Endothelial cell of umbilical vein (primary cell): ENCODE measurements around the gene EDN2. TPM values are rescaled to one million over a fixed set of nuclear protein-coding genes. Genes with fewer than 3 reads are reported as not detected.

Experiments
- BruUV-seq: library from RNA; stranded (reverse); fragments of 400-500 nt; replicated peaks from 2 replicates; lab custom pipeline; 2021; lab: Mats Ljungman, UMichigan
- CTCF ChIA-PET: fragments of 300-600, 350-600 bp; sonication (Branson Sonifier 250); formaldehyde crosslinking; loops from one replicate; lab custom pipeline; 2021; ENCODE audit warnings: antibody characterized with exemption, inconsistent platforms; lab: Charles Lee
- POLR2A ChIA-PET: fragments of 300-600, 350-600 bp; sonication (Branson Sonifier 250); formaldehyde crosslinking; loops from one replicate; lab custom pipeline; 2021; ENCODE audit warnings: antibody characterized with exemption, inconsistent platforms; lab: Charles Lee
- DNase-seq: peaks from one replicate; pipeline ENCODE4 v3.0.0-alpha.2; 2011; ENCODE audit warnings: low read depth, low spot score
- FAIRE-seq: peaks from 2 replicates; lab custom pipeline; 2011; peaks lifted over from hg19 to GRCh38; lab: Jason Lieb, UNC
- H2AFZ ChIP-seq: 2 replicates; pipeline ENCODE4 v1.6.0; 2012; ENCODE audit warnings: low read depth, low read length, control low read depth, inconsistent platforms
- H3K27ac ChIP-seq: 2 replicates; pipeline ENCODE4 v1.5.1; 2011; ENCODE audit warnings: low read depth, mild to moderate bottlenecking, control low read depth, low read length, moderate library complexity; ENCODE audit not compliant: insufficient read depth
- H3K27me3 ChIP-seq, 2 experiments: 2 replicates each; pipeline versions ENCODE4 v1.6.0 to v1.6.1; 2011; ENCODE audit warnings: low read length in 2 of 2, mixed read lengths in 1 of 2; ENCODE audit not compliant: control insufficient read depth in 2 of 2, insufficient read depth in 2 of 2
- H3K36me3 ChIP-seq, 2 experiments: 2 replicates in 1 of 2; 3 replicates in 1 of 2; pipeline ENCODE4 v1.5.1; 2011; ENCODE audit warnings: low read length in 2 of 2, mild to moderate bottlenecking in 1 of 2, moderate library complexity in 1 of 2; ENCODE audit not compliant: control insufficient read depth in 2 of 2, insufficient read depth in 2 of 2; ENCODE audit errors: extremely low read depth in 1 of 2
- H3K4me1 ChIP-seq: 3 replicates; pipeline ENCODE4 v1.5.1; 2011; ENCODE audit warnings: mild to moderate bottlenecking, low read length; ENCODE audit not compliant: control insufficient read depth, insufficient read depth; ENCODE audit errors: extremely low read depth
- H3K4me2 ChIP-seq: 2 replicates; pipeline ENCODE4 v1.6.1; 2011; ENCODE audit warnings: low read length, control low read depth, mixed read lengths; ENCODE audit not compliant: insufficient read depth
- H3K4me3 ChIP-seq, 3 experiments: fragments of 200-600 bp in 1 of 3; sonication (generic), shearing (Covaris generic) in 1 of 3; replicated peaks in 1 of 3; 2 replicates each; pipeline ENCODE4 v1.5.1; 2011 to 2016; ENCODE audit warnings: control low read depth in 3 of 3, low read length in 3 of 3, mild to moderate bottlenecking in 2 of 3, inconsistent platforms in 1 of 3, low read depth in 1 of 3, moderate library complexity in 1 of 3; ENCODE audit not compliant: insufficient read depth in 1 of 3
- H3K79me2 ChIP-seq: 2 replicates; pipeline ENCODE4 v1.6.0; 2012; ENCODE audit warnings: low read length, inconsistent platforms; ENCODE audit not compliant: control insufficient read depth, insufficient read depth
- H3K9ac ChIP-seq: replicated peaks from 2 replicates; pipeline ENCODE3; 2011; ENCODE audit warnings: low read length, control low read depth; ENCODE audit not compliant: insufficient read depth; ENCODE audit errors: extremely low read depth
- H3K9me1 ChIP-seq: replicated peaks from 3 replicates; pipeline ENCODE4 v1.6.0; 2011; ENCODE audit warnings: mild to moderate bottlenecking, low read length; ENCODE audit not compliant: control insufficient read depth, insufficient read depth; ENCODE audit errors: extremely low read depth
- H3K9me3 ChIP-seq: replicated peaks from 2 replicates; pipeline ENCODE4 v1.5.1; 2012; ENCODE audit warnings: low read length, inconsistent platforms; ENCODE audit not compliant: control insufficient read depth, insufficient read depth
- H4K20me1 ChIP-seq: replicated peaks from 2 replicates; pipeline ENCODE3; 2011; ENCODE audit warnings: mild to moderate bottlenecking, low read length; ENCODE audit not compliant: control insufficient read depth, insufficient read depth; ENCODE audit errors: extremely low read depth
- EZH2 ChIP-seq: IDR thresholded peaks from 2 replicates; pipeline ENCODE4 v1.6.1; 2012; ENCODE audit warnings: borderline replicate concordance, low read depth, mild to moderate bottlenecking, moderate library complexity, low read length, inconsistent platforms; ENCODE audit not compliant: severe bottlenecking
- FOS ChIP-seq: IDR thresholded peaks from 2 replicates; pipeline ENCODE4 v1.6.1; 2011; ENCODE audit warnings: mild to moderate bottlenecking, low read length, moderate library complexity, borderline replicate concordance; ENCODE audit not compliant: insufficient read depth
- GATA2 ChIP-seq: IDR thresholded peaks from 2 replicates; pipeline ENCODE4 v1.7.0; 2011; ENCODE audit warnings: low read depth, mild to moderate bottlenecking, moderate library complexity, mixed read lengths, low read length; ENCODE audit not compliant: insufficient read length, insufficient read depth
- JUN ChIP-seq: IDR thresholded peaks from 2 replicates; pipeline ENCODE4 v1.6.1; 2011; ENCODE audit warnings: borderline replicate concordance, low read depth; ENCODE audit not compliant: insufficient read length, insufficient read depth
- MYC ChIP-seq: IDR thresholded peaks from one replicate; pipeline ENCODE4 v1.6.1; 2011; ENCODE audit warnings: mild to moderate bottlenecking, low read depth, low read length
- POLR2A ChIP-seq: IDR thresholded peaks from 2 replicates; pipeline ENCODE4 v1.6.1; 2012; ENCODE audit warnings: low read depth, mild to moderate bottlenecking, control low read depth, low read length
- POLR2AphosphoS5 ChIP-seq: IDR thresholded peaks from 2 replicates; pipeline ENCODE4 v1.6.1; 2012; ENCODE audit warnings: low read depth, mild to moderate bottlenecking, control low read depth, low read length, moderate library complexity; ENCODE audit not compliant: insufficient read depth
- dilution Hi-C: fragments of 300-500 bp; cut with MboI; formaldehyde crosslinking; loops from one replicate; pipeline ENCODE4 v1.15.0; 2019; ENCODE audit warnings: low sequenced_read_pairs; ENCODE audit not compliant: extremely low pct_ligation_motif_present
- intact Hi-C: fragments of 100-400 bp; cut with micrococcal nuclease; formaldehyde crosslinking; loops from one replicate; pipeline ENCODE4 v1.10.0; 2022
- polyA plus RNA-seq, 4 experiments: library from polyadenylated mRNA; depleted of rRNA in 3 of 4; stranded (reverse) in 3 of 4; unstranded in 1 of 4; fragments of >200 nt; gene quantifications; 2 replicates each; pipeline versions ENCODE4 v1.2.1 to v1.2.3, GENCODE V29; 2011 to 2012; ENCODE audit warnings: missing spikeins in 1 of 4
- total RNA-seq: library from RNA; stranded (reverse); gene quantifications from 2 replicates; pipeline ENCODE4 v1.2.3, GENCODE V29; 2021
- TF ChIP-seq, protein P1 (sequence below), 2 donors: IDR thresholded peaks; 1 replicate in 1 of 2; 2 replicates in 1 of 2; pipeline ENCODE4 v1.5.1; 2011; ENCODE audit warnings: low read length in 2 of 2, mild to moderate bottlenecking in 2 of 2, moderate library complexity in 2 of 2, control low read depth in 1 of 2, inconsistent platforms in 1 of 2, low read depth in 1 of 2; ENCODE audit not compliant: insufficient read depth in 1 of 2; ENCODE audit errors: extremely low read depth in 1 of 2
- TF ChIP-seq, protein P2 (sequence below): IDR thresholded peaks from 2 replicates; pipeline ENCODE4 v1.6.1; 2011; ENCODE audit not compliant: insufficient read depth, insufficient read length

Gene EDN2
- total and polyA plus RNA-seq, 2 donors (not counting 3 experiments of a cell fraction or from before 2014, with no cell fraction given), result not detected

DNA sequence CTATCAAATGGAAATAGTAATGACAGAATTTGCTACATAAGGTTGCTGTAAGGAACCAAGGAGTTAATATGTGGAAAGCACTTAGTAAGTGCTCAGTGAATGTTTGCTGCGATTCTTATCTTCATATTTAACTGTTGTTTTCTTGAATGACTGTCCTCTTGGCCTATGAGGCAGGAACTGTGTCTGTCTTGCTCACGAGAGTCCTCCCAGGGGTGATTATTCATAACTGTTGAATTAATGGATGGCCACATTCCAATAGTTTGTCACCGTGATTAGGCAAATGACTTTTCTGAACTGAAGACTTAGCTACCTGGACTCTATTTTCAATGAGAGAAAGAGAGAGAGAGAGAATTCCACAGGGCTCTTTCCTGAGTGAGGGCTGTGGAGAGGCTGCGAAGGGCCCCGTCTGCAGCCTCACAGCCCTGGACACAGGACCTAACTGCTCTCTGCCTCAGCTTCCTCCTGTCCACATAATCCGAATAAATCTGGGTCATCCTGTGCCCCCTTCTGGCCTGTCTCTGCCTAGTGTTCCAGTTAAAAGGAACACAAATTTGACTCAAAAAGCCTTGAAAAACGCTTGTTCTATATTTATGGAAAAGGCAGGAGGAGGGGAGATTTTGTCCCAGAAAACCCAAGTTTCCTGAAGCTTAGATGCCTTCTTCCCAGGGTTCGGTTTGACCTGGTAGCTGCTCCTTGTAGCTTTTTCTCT lies 8.5 kb downstream of the EDN2 start:
- Histone ChIP-seq H3K4me3 (no peak overlapping the region), H2AFZ (no peak overlapping the region), H3K79me2 (no peaks in the 10 kb centered on the region), H3K9me3 (no peaks in the 10 kb centered on the region), H3K27ac (no peak overlapping the region), H3K36me3 (no peaks in the 10 kb centered on the region), H3K9ac (no peak overlapping the region), H4K20me1 (no peaks in the 10 kb centered on the region), H3K4me2 (no peak overlapping the region), H3K27me3 (no peaks in the 10 kb centered on the region), H3K9me1 (no peaks in the 10 kb centered on the region), H3K4me1 (no peaks in the 10 kb centered on the region)
- FAIRE-seq (no peak), DNase-seq (no peak)
- intact Hi-C loops, result no loop called here
- ChIA-PET CTCF (interaction anchor here (0.6 to 4.2 kb wide), 16 partner anchors 8 to 209 kb away, joined by 3 to 16 read pairs (median 5); partner anchors contain the start of gene EDN2), POLR2A (no interaction called here)
- dilution Hi-C loops, result no loop called here
- no TSS peak for BruUV-seq
- TF ChIP-seq POLR2A, result no peak
- TF ChIP-seq GATA2, result peak; percentile 28

DNA sequence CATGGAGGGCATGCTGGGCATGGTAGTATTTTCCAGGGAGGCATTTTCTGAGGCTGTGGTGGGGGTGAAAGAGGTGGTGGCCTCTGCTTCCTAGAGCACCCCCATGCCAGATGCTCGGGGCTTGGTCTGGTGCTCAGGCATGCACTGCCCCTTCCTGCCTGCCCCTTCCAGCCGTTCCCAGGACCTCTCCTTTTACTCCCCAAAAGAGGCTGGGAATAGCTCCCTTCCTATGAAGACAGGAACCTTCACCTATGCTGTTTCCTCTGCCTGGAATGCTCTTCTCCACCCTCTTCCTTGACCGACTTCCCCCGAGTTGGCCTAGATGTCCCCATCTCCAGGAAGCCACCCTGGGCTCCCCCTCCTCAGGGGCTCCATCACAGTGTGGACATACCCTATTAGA lies 9.1 kb downstream of the EDN2 start:
- no peaks in the 10 kb centered on the region for H4K20me1 ChIP-seq
- DNase-seq, result no peak
- no peaks in the 10 kb centered on the region for H3K9me3 ChIP-seq
- no peak overlapping the region for H2AFZ ChIP-seq
- dilution Hi-C loops, result no loop called here
- CTCF ChIA-PET, result interaction anchor here (1.3 to 4.2 kb wide), 9 partner anchors 9 to 208 kb away, joined by 4 to 16 read pairs (median 5); partner anchors contain the start of gene EDN2
- H3K36me3 ChIP-seq, result no peaks in the 10 kb centered on the region
- POLR2A ChIA-PET, result no interaction called here
- no peak overlapping the region for H3K9ac ChIP-seq
- BruUV-seq, result no TSS peak
- H3K79me2 ChIP-seq, result no peaks in the 10 kb centered on the region
- no peaks in the 10 kb centered on the region for H3K27me3 ChIP-seq
- no peak overlapping the region for H3K27ac ChIP-seq
- no peak overlapping the region for H3K4me3 ChIP-seq
- H3K4me1 ChIP-seq, result no peaks in the 10 kb centered on the region
- no peak overlapping the region for H3K4me2 ChIP-seq
- intact Hi-C loops, result no loop called here
- no peaks in the 10 kb centered on the region for H3K9me1 ChIP-seq
- no peak for TF ChIP-seq JUN
- TF ChIP-seq FOS, result no peak
- no peak for TF ChIP-seq MYC
- TF ChIP-seq, protein P1, sequence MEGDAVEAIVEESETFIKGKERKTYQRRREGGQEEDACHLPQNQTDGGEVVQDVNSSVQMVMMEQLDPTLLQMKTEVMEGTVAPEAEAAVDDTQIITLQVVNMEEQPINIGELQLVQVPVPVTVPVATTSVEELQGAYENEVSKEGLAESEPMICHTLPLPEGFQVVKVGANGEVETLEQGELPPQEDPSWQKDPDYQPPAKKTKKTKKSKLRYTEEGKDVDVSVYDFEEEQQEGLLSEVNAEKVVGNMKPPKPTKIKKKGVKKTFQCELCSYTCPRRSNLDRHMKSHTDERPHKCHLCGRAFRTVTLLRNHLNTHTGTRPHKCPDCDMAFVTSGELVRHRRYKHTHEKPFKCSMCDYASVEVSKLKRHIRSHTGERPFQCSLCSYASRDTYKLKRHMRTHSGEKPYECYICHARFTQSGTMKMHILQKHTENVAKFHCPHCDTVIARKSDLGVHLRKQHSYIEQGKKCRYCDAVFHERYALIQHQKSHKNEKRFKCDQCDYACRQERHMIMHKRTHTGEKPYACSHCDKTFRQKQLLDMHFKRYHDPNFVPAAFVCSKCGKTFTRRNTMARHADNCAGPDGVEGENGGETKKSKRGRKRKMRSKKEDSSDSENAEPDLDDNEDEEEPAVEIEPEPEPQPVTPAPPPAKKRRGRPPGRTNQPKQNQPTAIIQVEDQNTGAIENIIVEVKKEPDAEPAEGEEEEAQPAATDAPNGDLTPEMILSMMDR (IDR thresholded peaks at IDR 0.05; ENCODE audit: extremely low read depth in 1 of 2, insufficient read depth in 1 of 2, low read depth in 1 of 2, low read length in 2 of 2), result no peak
- TF ChIP-seq POLR2A, result no peak
- no peak for TF ChIP-seq POLR2AphosphoS5
- TF ChIP-seq, protein P2, sequence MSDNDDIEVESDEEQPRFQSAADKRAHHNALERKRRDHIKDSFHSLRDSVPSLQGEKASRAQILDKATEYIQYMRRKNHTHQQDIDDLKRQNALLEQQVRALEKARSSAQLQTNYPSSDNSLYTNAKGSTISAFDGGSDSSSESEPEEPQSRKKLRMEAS, result no peak
- no peak for TF ChIP-seq EZH2
- no peak for TF ChIP-seq GATA2
- FAIRE-seq, result no peak
